ENCODE data around the gene PCDHA6.
"Not testable (repeated sequence)": the region's sequence is repeated elsewhere in the genome, so short reads cannot be mapped to it uniquely, and the experiment has no call there.

Gene PCDHA6

GRCh38 chr5:140833993-140834392 is 6.2 kb downstream of the PCDHA6 start, which contains the start of gene PCDHA7:
PCDHA7 (plus strand) TSS chr5:140834269; CDS start chr5:140834384, 115 bp downstream.
- no peak within 1 kb of the TSS for H3K9ac ChIP-seq (ENCODE audit: low read depth, low read length, poor library complexity, severe bottlenecking)
- H3K9me3 ChIP-seq (ENCODE audit: insufficient read depth, low read depth, low read length), result no peaks in the 10 kb centered on the region
- no peaks in the 10 kb centered on the region for H3K27me3 ChIP-seq (ENCODE audit: insufficient read depth, low read length, poor library complexity, severe bottlenecking)
- H4K20me1 ChIP-seq (ENCODE audit: insufficient read depth, low read length, poor library complexity, severe bottlenecking), result no peaks in the 10 kb centered on the region
- H3K9me2 ChIP-seq (replicated peaks; ENCODE audit: low read depth, low read length), result no peaks in the 10 kb centered on the region
- H3K4me1 ChIP-seq (ENCODE audit: insufficient read depth, low read length, poor library complexity, severe bottlenecking), result no peaks in the 10 kb centered on the region
- no peak within 1 kb of the TSS for H3K4me2 ChIP-seq (ENCODE audit: low read depth, low read length, poor library complexity, severe bottlenecking)
- H3K36me3 ChIP-seq (ENCODE audit: insufficient read depth, low read length), result no peaks in the 10 kb centered on the region
- no peak within 1 kb of the TSS for H2AFZ ChIP-seq (ENCODE audit: low read length)
- H3F3A ChIP-seq (ENCODE audit: low read depth), result no peaks in the 10 kb centered on the region
- TF ChIP-seq EZH2phosphoT487 (IDR thresholded peaks at IDR 0.05; ENCODE audit: borderline replicate concordance), result no peak
- TF ChIP-seq, protein P1, sequence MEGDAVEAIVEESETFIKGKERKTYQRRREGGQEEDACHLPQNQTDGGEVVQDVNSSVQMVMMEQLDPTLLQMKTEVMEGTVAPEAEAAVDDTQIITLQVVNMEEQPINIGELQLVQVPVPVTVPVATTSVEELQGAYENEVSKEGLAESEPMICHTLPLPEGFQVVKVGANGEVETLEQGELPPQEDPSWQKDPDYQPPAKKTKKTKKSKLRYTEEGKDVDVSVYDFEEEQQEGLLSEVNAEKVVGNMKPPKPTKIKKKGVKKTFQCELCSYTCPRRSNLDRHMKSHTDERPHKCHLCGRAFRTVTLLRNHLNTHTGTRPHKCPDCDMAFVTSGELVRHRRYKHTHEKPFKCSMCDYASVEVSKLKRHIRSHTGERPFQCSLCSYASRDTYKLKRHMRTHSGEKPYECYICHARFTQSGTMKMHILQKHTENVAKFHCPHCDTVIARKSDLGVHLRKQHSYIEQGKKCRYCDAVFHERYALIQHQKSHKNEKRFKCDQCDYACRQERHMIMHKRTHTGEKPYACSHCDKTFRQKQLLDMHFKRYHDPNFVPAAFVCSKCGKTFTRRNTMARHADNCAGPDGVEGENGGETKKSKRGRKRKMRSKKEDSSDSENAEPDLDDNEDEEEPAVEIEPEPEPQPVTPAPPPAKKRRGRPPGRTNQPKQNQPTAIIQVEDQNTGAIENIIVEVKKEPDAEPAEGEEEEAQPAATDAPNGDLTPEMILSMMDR (conservative IDR thresholded peaks at IDR 0.05; ENCODE audit: low read length), result no peak
- no peaks in the 10 kb centered on the region for H3K79me2 ChIP-seq (ENCODE audit: insufficient read depth, low read length)
- no peak within 1 kb of the TSS for H3K4me3 ChIP-seq (ENCODE audit: low read length, poor library complexity, severe bottlenecking)

- not testable (repeated sequence) for H4K20me1 ChIP-seq (ENCODE audit: insufficient read depth, low read length, poor library complexity, severe bottlenecking); H3K9me3 ChIP-seq (ENCODE audit: insufficient read depth, low read depth, low read length); H3K4me2 ChIP-seq (ENCODE audit: low read depth, low read length, poor library complexity, severe bottlenecking); H3K9ac ChIP-seq (ENCODE audit: low read depth, low read length, poor library complexity, severe bottlenecking); H3K79me2 ChIP-seq (ENCODE audit: insufficient read depth, low read length); H3K9me2 ChIP-seq (replicated peaks; ENCODE audit: low read depth, low read length); H3K27me3 ChIP-seq (ENCODE audit: insufficient read depth, low read length, poor library complexity, severe bottlenecking); H2AFZ ChIP-seq (ENCODE audit: low read length); H3K36me3 ChIP-seq (ENCODE audit: insufficient read depth, low read length); H3K4me1 ChIP-seq (ENCODE audit: insufficient read depth, low read length, poor library complexity, severe bottlenecking); H3F3A ChIP-seq (ENCODE audit: low read depth); H3K4me3 ChIP-seq (ENCODE audit: low read length, poor library complexity, severe bottlenecking)
Observed at GRCh38 chr5:140834439-140835008, 6.8 kb downstream of the PCDHA6 start.

DNA sequence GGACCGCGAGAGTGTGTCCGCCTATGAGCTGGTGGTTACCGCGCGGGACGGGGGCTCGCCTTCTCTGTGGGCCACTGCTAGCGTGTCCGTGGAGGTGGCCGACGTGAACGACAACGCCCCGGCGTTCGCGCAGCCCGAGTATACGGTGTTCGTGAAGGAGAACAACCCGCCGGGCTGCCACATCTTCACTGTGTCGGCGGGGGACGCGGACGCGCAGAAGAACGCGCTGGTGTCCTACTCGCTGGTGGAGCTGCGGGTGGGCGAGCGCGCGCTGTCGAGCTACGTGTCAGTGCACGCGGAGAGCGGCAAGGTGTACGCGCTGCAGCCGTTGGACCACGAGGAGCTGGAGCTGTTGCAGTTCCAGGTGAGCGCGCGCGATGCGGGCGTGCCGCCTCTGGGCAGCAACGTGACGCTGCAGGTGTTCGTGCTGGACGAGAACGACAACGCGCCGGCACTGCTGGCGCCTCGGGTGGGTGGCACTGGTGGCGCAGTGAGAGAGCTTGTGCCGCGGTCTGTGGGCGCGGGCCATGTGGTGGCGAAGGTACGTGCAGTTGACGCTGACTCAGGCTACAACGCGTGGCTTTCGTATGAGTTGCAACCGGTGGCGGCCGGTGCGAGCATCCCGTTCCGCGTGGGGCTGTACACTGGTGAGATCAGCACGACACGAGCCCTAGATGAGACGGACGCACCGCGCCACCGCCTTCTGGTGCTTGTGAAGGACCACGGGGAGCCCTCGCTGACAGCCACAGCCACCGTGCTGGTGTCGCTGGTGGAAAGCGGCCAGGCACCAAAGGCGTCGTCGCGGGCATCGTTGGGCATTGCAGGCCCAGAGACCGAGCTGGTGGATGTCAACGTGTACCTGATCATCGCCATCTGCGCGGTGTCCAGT is 8.1 kb downstream of the PCDHA6 start:
- Histone ChIP-seq H3K36me3 (ENCODE audit: insufficient read depth, low read length) (no peaks in the 10 kb centered on the region), H3K4me3 (ENCODE audit: low read length, poor library complexity, severe bottlenecking) (no peak overlapping the region), H3K9me3 (ENCODE audit: insufficient read depth, low read depth, low read length) (no peaks in the 10 kb centered on the region), H2AFZ (ENCODE audit: low read length) (no peak overlapping the region), H3K4me2 (ENCODE audit: low read depth, low read length, poor library complexity, severe bottlenecking) (no peak overlapping the region), H3K4me1 (ENCODE audit: insufficient read depth, low read length, poor library complexity, severe bottlenecking) (no peaks in the 10 kb centered on the region), H3K27me3 (ENCODE audit: insufficient read depth, low read length, poor library complexity, severe bottlenecking) (no peaks in the 10 kb centered on the region), H4K20me1 (ENCODE audit: insufficient read depth, low read length, poor library complexity, severe bottlenecking) (no peaks in the 10 kb centered on the region), H3K9me2 (replicated peaks; ENCODE audit: low read depth, low read length) (no peaks in the 10 kb centered on the region), H3K79me2 (ENCODE audit: insufficient read depth, low read length) (no peaks in the 10 kb centered on the region), H3K9ac (ENCODE audit: low read depth, low read length, poor library complexity, severe bottlenecking) (no peak overlapping the region), H3F3A (ENCODE audit: low read depth) (no peaks in the 10 kb centered on the region)
- TF ChIP-seq, protein P1 (conservative IDR thresholded peaks at IDR 0.05; ENCODE audit: low read length), result no peak
- no peak for TF ChIP-seq EZH2phosphoT487 (IDR thresholded peaks at IDR 0.05; ENCODE audit: borderline replicate concordance)
